ENCODE measurements around the gene ROBO4. TPM values are rescaled to one million over a fixed set of nuclear protein-coding genes. Genes with fewer than 3 reads are reported as not detected.

The ROBO4 gene
- total RNA-seq, 1 experiment from 2014 or later: 1.6 TPM

DNA sequence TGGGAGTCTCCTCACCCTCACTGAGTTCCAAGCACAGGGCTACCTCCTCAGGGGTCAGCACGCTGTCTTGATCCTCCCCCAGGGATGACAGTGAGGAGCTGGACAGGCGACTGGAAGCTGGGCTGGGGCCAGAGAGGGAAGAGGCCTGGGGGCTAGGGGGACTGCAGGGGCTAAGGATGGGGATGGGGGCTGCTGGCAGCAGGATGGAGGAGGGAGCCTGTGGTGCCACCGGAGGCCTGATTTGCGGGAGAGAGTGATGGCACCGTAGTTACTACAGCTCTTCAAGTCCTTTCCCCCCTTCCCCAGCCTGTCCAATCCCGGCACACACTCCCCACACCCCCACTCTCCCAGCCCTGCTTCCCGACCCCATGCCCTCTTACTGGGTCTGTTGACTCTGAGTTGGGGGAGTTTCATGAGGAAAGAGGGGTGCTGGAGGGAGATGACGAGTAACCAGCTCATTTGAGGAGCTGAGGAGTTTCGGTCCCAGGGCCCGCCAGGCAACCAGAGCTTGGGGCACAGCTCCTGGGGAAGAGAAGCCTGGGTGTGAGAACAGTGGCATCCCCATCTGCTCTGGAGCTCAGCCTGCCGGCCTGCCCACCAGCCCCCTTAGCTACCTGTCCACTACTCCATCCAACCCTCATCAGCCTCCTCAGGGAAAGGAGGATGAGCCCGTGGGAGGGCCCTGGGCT lies 10.5 kb downstream of the ROBO4 start:
- H2AFZ ChIP-seq (ENCODE audit: low read length): no peak overlapping the region
- H3F3A ChIP-seq (ENCODE audit: low read length, unreplicated experiment): no peaks in the 10 kb centered on the region
- H3K9me2 ChIP-seq (replicated peaks; ENCODE audit: low read length): no peaks in the 10 kb centered on the region
- intact Hi-C loops (cut with micrococcal nuclease): no loop called here
- BruUV-seq (replicated peaks): no TSS peak
- ChIA-PET POLR2A (ENCODE audit: unreplicated experiment) (interaction anchor here (0.6 kb wide), 1 partner anchor 8 kb away, joined by 6 read pairs; no protein-coding TSS in a partner anchor), CTCF (interaction anchor here (1.1 kb wide), 1 partner anchor 11 kb away, joined by 4 read pairs; no protein-coding TSS in a partner anchor)
- H3K9ac ChIP-seq (ENCODE audit: low read length): no peak overlapping the region
- H3K27ac ChIP-seq (ENCODE audit: low read length): no peak overlapping the region
- no peaks in the 10 kb centered on the region for H3K79me2 ChIP-seq (ENCODE audit: low read length)
- no peaks in the 10 kb centered on the region for H3K9me3 ChIP-seq (ENCODE audit: low read length)
- TF ChIP-seq, protein P1, sequence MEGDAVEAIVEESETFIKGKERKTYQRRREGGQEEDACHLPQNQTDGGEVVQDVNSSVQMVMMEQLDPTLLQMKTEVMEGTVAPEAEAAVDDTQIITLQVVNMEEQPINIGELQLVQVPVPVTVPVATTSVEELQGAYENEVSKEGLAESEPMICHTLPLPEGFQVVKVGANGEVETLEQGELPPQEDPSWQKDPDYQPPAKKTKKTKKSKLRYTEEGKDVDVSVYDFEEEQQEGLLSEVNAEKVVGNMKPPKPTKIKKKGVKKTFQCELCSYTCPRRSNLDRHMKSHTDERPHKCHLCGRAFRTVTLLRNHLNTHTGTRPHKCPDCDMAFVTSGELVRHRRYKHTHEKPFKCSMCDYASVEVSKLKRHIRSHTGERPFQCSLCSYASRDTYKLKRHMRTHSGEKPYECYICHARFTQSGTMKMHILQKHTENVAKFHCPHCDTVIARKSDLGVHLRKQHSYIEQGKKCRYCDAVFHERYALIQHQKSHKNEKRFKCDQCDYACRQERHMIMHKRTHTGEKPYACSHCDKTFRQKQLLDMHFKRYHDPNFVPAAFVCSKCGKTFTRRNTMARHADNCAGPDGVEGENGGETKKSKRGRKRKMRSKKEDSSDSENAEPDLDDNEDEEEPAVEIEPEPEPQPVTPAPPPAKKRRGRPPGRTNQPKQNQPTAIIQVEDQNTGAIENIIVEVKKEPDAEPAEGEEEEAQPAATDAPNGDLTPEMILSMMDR (conservative IDR thresholded peaks at IDR 0.05; ENCODE audit: low read depth, low read length): no peak
- TF ChIP-seq EZH2 (IDR thresholded peaks at IDR 0.05; ENCODE audit: low read length, unreplicated experiment) (no peak), EZH2phosphoT487 (IDR thresholded peaks at IDR 0.05; ENCODE audit: borderline replicate concordance, low read length) (no peak)
- no peaks in the 10 kb centered on the region for H3K36me3 ChIP-seq (ENCODE audit: low read depth, low read length)
- no peak for ATAC-seq
- no peak overlapping the region for H3K4me3 ChIP-seq (ENCODE audit: low read length)
- H3K27me3 ChIP-seq (ENCODE audit: low read length): no peaks in the 10 kb centered on the region
- no peaks in the 10 kb centered on the region for H4K20me1 ChIP-seq (ENCODE audit: low read length)
- no peak for DNase-seq
- no peaks in the 10 kb centered on the region for H3K4me1 ChIP-seq (ENCODE audit: insufficient read depth, low read length)
- no peak overlapping the region for H3K4me2 ChIP-seq (ENCODE audit: low read length)

DNA sequence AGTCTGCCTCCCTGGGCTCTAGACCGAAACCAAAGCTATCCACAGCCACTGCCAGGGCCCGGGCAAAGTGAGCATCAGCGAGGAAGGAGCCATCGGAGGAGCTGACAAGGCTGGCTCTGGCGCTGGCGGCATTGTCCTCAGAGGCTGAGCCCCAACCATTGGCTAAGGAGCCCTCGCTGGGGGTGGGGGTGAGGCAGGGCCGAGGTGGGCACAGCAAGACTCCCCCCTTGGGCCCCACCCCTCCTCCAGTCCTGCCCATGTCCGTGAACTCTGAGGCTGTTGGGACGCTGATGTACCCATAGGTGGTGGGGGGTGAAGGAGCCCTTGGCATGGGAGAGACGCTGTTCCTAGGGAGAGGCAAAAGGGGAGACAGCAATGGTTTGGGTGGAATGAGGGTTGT lies 11.2 kb downstream of the ROBO4 start:
- ATAC-seq (no peak), DNase-seq (no peak)
- Histone ChIP-seq H3K27me3 (ENCODE audit: low read length) (no peaks in the 10 kb centered on the region), H3K79me2 (ENCODE audit: low read length) (no peaks in the 10 kb centered on the region), H3F3A (ENCODE audit: low read length, unreplicated experiment) (no peaks in the 10 kb centered on the region), H3K36me3 (ENCODE audit: low read depth, low read length) (no peaks in the 10 kb centered on the region), H2AFZ (ENCODE audit: low read length) (no peak overlapping the region), H3K4me1 (ENCODE audit: insufficient read depth, low read length) (no peaks in the 10 kb centered on the region), H3K4me2 (ENCODE audit: low read length) (no peak overlapping the region), H3K9me2 (replicated peaks; ENCODE audit: low read length) (no peaks in the 10 kb centered on the region), H3K4me3 (ENCODE audit: low read length) (no peak overlapping the region), H3K9ac (ENCODE audit: low read length) (no peak overlapping the region), H3K9me3 (ENCODE audit: low read length) (no peaks in the 10 kb centered on the region), H4K20me1 (ENCODE audit: low read length) (no peaks in the 10 kb centered on the region), H3K27ac (ENCODE audit: low read length) (no peak overlapping the region)
- intact Hi-C loops (cut with micrococcal nuclease): no loop called here
- no peak for TF ChIP-seq EZH2 (IDR thresholded peaks at IDR 0.05; ENCODE audit: low read length, unreplicated experiment)
- TF ChIP-seq, protein P1 (conservative IDR thresholded peaks at IDR 0.05; ENCODE audit: low read depth, low read length): no peak
- no peak for TF ChIP-seq EZH2phosphoT487 (IDR thresholded peaks at IDR 0.05; ENCODE audit: borderline replicate concordance, low read length)
- ChIA-PET POLR2A (ENCODE audit: unreplicated experiment) (interaction anchor here (0.6 kb wide), 1 partner anchor 9 kb away, joined by 6 read pairs; no protein-coding TSS in a partner anchor), CTCF (interaction anchor here (1.1 kb wide), 1 partner anchor 10 kb away, joined by 4 read pairs; no protein-coding TSS in a partner anchor)
- no TSS peak for BruUV-seq (replicated peaks)

DNA sequence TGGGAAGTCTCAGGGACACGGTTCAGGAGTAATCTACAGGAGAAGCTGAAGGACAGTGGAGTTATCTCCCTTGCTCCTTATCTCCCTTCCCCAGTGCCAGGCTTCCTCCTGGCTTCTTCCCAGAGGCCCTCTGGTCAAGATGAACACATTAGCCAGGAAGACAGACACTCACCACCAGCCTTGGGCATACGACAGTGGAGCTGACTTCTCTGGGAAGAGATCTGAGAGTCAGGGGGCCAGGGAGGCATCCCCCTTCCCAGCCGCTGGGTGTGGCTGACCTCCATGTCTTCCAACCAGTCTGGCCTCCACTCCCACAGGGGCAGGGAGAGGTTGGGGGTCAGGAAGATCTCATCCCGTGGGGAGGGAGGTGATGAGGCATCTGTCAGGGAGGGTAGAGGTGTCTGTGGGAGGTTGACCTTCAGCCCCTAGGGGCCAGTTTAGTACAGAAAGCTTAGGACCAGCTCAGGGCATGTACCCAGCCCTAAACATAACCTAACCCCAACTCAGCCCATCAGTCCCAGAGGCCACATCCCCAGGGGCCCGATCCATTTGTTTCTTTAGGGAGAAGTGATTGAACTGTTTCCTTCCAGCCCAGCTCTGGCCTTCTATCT lies 12.7 kb downstream of the ROBO4 start:
- Histone ChIP-seq H3K27me3 (ENCODE audit: low read length) (no peaks in the 10 kb centered on the region), H3K79me2 (ENCODE audit: low read length) (no peaks in the 10 kb centered on the region), H3K9me3 (ENCODE audit: low read length) (no peaks in the 10 kb centered on the region), H3K4me1 (ENCODE audit: insufficient read depth, low read length) (no peaks in the 10 kb centered on the region), H3K9ac (ENCODE audit: low read length) (no peak overlapping the region), H3F3A (ENCODE audit: low read length, unreplicated experiment) (no peaks in the 10 kb centered on the region), H3K4me3 (ENCODE audit: low read length) (no peak overlapping the region), H4K20me1 (ENCODE audit: low read length) (no peaks in the 10 kb centered on the region), H3K4me2 (ENCODE audit: low read length) (no peak overlapping the region), H3K36me3 (ENCODE audit: low read depth, low read length) (no peaks in the 10 kb centered on the region), H2AFZ (ENCODE audit: low read length) (no peak overlapping the region), H3K27ac (ENCODE audit: low read length) (no peak overlapping the region), H3K9me2 (replicated peaks; ENCODE audit: low read length) (no peaks in the 10 kb centered on the region)
- no peak for TF ChIP-seq EZH2 (IDR thresholded peaks at IDR 0.05; ENCODE audit: low read length, unreplicated experiment)
- TF ChIP-seq, protein P1 (conservative IDR thresholded peaks at IDR 0.05; ENCODE audit: low read depth, low read length): no peak
- TF ChIP-seq EZH2phosphoT487 (IDR thresholded peaks at IDR 0.05; ENCODE audit: borderline replicate concordance, low read length): no peak
- ATAC-seq (no peak), DNase-seq (no peak)
- CTCF ChIA-PET: no interaction called here
- POLR2A ChIA-PET (ENCODE audit: unreplicated experiment): no interaction called here
- BruUV-seq (replicated peaks): no TSS peak
- intact Hi-C loops (cut with micrococcal nuclease): no loop called here
